K562 (cell line): Measurements from ENCODE around the gene ANO2. TPM values are rescaled to one million over a fixed set of nuclear protein-coding genes. Genes with fewer than 3 reads are reported as not detected.

Experiments used
- ATAC-seq: fragments of 200-7000 bp; cut with Tn5 transposase; 3 replicates; pipeline ENCODE4 v1.9.1; 2020; ENCODE audit warnings: moderate library complexity
- BruUV-seq: library from RNA; stranded (reverse); fragments of 400-500 nt; replicated peaks from 2 replicates; lab custom pipeline; 2021; lab: Mats Ljungman, UMichigan
- CTCF ChIA-PET: fragments of 300-600 bp; formaldehyde crosslinking; extraction: SDS; loops from one replicate; lab custom pipeline; 2021; ENCODE audit warnings: low intra/inter-chr PET ratio; lab: Yijun Ruan, JAX
- POLR2A ChIA-PET: fragments of 300-600, 350-650 bp; sonication (Branson Sonifier 250); formaldehyde crosslinking; extraction: SDS; loops from one replicate; lab custom pipeline; 2021; ENCODE audit warnings: antibody characterized with exemption, inconsistent platforms; lab: Yijun Ruan, JAX
- DNase-seq, 4 experiments: peaks; one replicate each; pipeline versions ENCODE4 v3.0.0 to v3.0.0-alpha.2; 2011 to 2018; ENCODE audit warnings: low spot score in 3 of 4, mixed read lengths in 3 of 4; ENCODE audit errors: extremely low read depth in 1 of 4
- FAIRE-seq: peaks from 2 replicates; lab custom pipeline; 2011; peaks lifted over from hg19 to GRCh38; lab: Jason Lieb, UNC
- H2AFZ ChIP-seq: 2 replicates; pipeline ENCODE4 v1.6.0; 2011; ENCODE audit warnings: low read depth, low read length, control low read depth, inconsistent platforms
- H3K27ac ChIP-seq: fragments of 200-600 bp; 3 replicates; pipeline ENCODE4 v1.8.0; 2011; ENCODE audit warnings: low read depth, mild to moderate bottlenecking, control low read depth, inconsistent platforms, low read length, moderate library complexity, mixed read lengths; ENCODE audit errors: extremely low read depth
- H3K27me3 ChIP-seq, 2 experiments: fragments of 300-600 bp in 1 of 2; 2 replicates in 1 of 2; 3 replicates in 1 of 2; pipeline versions ENCODE4 v1.6.0 to v1.8.0; 2011; ENCODE audit warnings: inconsistent platforms in 2 of 2, low read length in 2 of 2, mild to moderate bottlenecking in 1 of 2, mixed read lengths in 1 of 2, moderate library complexity in 1 of 2; ENCODE audit not compliant: control insufficient read depth in 2 of 2, insufficient read depth in 2 of 2
- H3K36me3 ChIP-seq: fragments of 300-600 bp; 3 replicates; pipeline ENCODE4 v1.8.0; 2011; ENCODE audit warnings: mild to moderate bottlenecking, low read length, inconsistent platforms; ENCODE audit not compliant: control insufficient read depth, insufficient read depth
- H3K4me1 ChIP-seq, 2 experiments: fragments of 200-600 bp in 1 of 2; replicated peaks in 1 of 2; 2 replicates in 1 of 2; 3 replicates in 1 of 2; pipeline versions ENCODE4 v1.5.1 to v1.8.0; 2011; ENCODE audit warnings: inconsistent platforms in 2 of 2, low read length in 2 of 2, mild to moderate bottlenecking in 1 of 2, mixed read lengths in 1 of 2, moderate library complexity in 1 of 2; ENCODE audit not compliant: control insufficient read depth in 2 of 2, insufficient read depth in 2 of 2
- H3K4me2 ChIP-seq: 2 replicates; pipeline ENCODE4 v1.6.1; 2011; ENCODE audit warnings: low read length, control low read depth, inconsistent platforms, mixed read lengths; ENCODE audit not compliant: insufficient read depth
- H3K4me3 ChIP-seq: fragments of 200-600 bp; sonication (generic), shearing (Covaris generic); 2 replicates; pipeline ENCODE4 v1.5.1; 2016; ENCODE audit warnings: control low read depth, inconsistent platforms
- H3K79me2 ChIP-seq: fragments of 200-600 bp; 3 replicates; pipeline ENCODE4 v1.8.0; 2011; ENCODE audit warnings: low read length, inconsistent platforms; ENCODE audit not compliant: control insufficient read depth, insufficient read depth
- H3K9ac ChIP-seq, 2 experiments: 2 replicates each; pipeline versions ENCODE4 v1.6.0 to v1.6.1; 2011; ENCODE audit warnings: low read depth in 2 of 2, low read length in 2 of 2, control low read depth in 1 of 2, inconsistent platforms in 1 of 2, mild to moderate bottlenecking in 1 of 2, mixed read lengths in 1 of 2; ENCODE audit not compliant: insufficient read depth in 1 of 2
- H3K9me1 ChIP-seq: one replicate; pipeline ENCODE4 v1.6.0; 2011; ENCODE audit warnings: inconsistent platforms, mild to moderate bottlenecking, low read length, moderate library complexity; ENCODE audit not compliant: control insufficient read depth, insufficient read depth
- H3K9me3 ChIP-seq: replicated peaks from 2 replicates; pipeline ENCODE4 v1.5.1; 2011; ENCODE audit warnings: low read depth, low read length, inconsistent platforms; ENCODE audit not compliant: control insufficient read depth, insufficient read depth
- H4K20me1 ChIP-seq: replicated peaks from 2 replicates; pipeline ENCODE4 v1.6.1; 2011; ENCODE audit warnings: low read length, inconsistent platforms, mixed read lengths; ENCODE audit not compliant: control insufficient read depth, insufficient read depth
- ADNP ChIP-seq: fragments of 200-800 bp; sonication (Bioruptor generic); IDR thresholded peaks from 2 replicates; pipeline ENCODE4 v1.6.1; 2016; ENCODE audit warnings: missing genetic modification characterization, missing compliant biosample characterization
- AFF1 ChIP-seq, 2 experiments: fragments of 450-650 bp; IDR thresholded peaks; 2 replicates each; pipeline ENCODE4 v1.6.1; 2018; ENCODE audit warnings: mild to moderate bottlenecking in 2 of 2, low read depth in 1 of 2; ENCODE audit not compliant: partially characterized antibody in 2 of 2
- EZH2 ChIP-seq: IDR thresholded peaks from 2 replicates; pipeline ENCODE4 v1.6.1; 2012; ENCODE audit warnings: low read depth, mild to moderate bottlenecking, inconsistent platforms, low read length, borderline replicate concordance
- NKRF ChIP-seq: fragments of 450-650 bp; IDR thresholded peaks from 2 replicates; pipeline ENCODE4 v1.6.1; 2016; ENCODE audit warnings: borderline replicate concordance
- ZNF655 ChIP-seq: fragments of 250-450 bp; sonication (Bioruptor Pico); IDR thresholded peaks from 2 replicates; pipeline ENCODE4 v1.5.0; 2021
- WGBS: fragments of 100-300 bp; shearing (Covaris generic); methylation state at CpG from one replicate; pipeline ENCODE4 v1.1.6; 2016; ENCODE audit warnings: low coverage, mixed read lengths; ENCODE audit not compliant: insufficient coverage; ENCODE audit errors: missing lambda C conversion rate; 5-methylcytosine and 5-hydroxymethylcytosine counted together
- in situ Hi-C: fragments of 300-500 bp; cut with MboI; formaldehyde crosslinking; loops from 4 replicates; pipeline ENCODE4 v1.15.0; 2018; ENCODE audit warnings: inconsistent platforms, mixed read lengths
- intact Hi-C: fragments of 100-400 bp; cut with micrococcal nuclease; formaldehyde crosslinking; loops from 2 replicates; pipeline ENCODE4 v1.14.2; 2022
- polyA plus RNA-seq, 8 experiments: library from polyadenylated mRNA; depleted of rRNA in 4 of 8; stranded (reverse) in 5 of 8; unstranded in 3 of 8; fragments of >200 nt; fragmentation: Nextera tagmentation in 2 of 8; fragmentation: Illumina TruSeq in 1 of 8; extraction: Ambion mirVana in 2 of 8; extraction: Trizol in 1 of 8; gene quantifications; 2 replicates each; pipeline versions ENCODE4 v1.2.1 to v1.2.3, GENCODE V29; 2011 to 2014; ENCODE audit warnings: inconsistent platforms in 1 of 8, missing spikeins in 1 of 8
- total RNA-seq, 7 experiments: library from RNA; depleted of rRNA in 6 of 7; stranded (reverse); fragments of >200 nt in 6 of 7; fragmentation: Illumina TruSeq in 2 of 7; extraction: Trizol in 2 of 7; gene quantifications; 2 replicates each; pipeline versions ENCODE4 v1.2.1 to v1.2.3, GENCODE V29; 2011 to 2021; ENCODE audit warnings: low replicate concordance in 1 of 7

ANO2 gene
- total and polyA plus RNA-seq, 9 of the 15 experiments (the other 6 are each of a cell fraction or from before 2014, with no cell fraction given): 0.64 TPM; not detected in 8

GRCh38 chr12:5562581-5562980, 382.5 kb downstream of the ANO2 start:
- POLR2A ChIA-PET: no interaction called here
- DNase-seq (no peak), ATAC-seq (no peak), FAIRE-seq (no peak)
- CTCF ChIA-PET: no interaction called here
- Histone ChIP-seq H3K9ac (no peak overlapping the region), H3K27me3 (peaks cover 0 to 46% of the 10 kb centered on the region in 2 experiments; a peak in 3 of 5 replicates), H3K27ac (no peak overlapping the region), H3K9me3 (no peaks in the 10 kb centered on the region), H3K36me3 (no peaks in the 10 kb centered on the region), H3K4me1 (no peaks in the 10 kb centered on the region), H2AFZ (no peak overlapping the region), H4K20me1 (no peaks in the 10 kb centered on the region; the same call in 1 of the 2 replicates), H3K9me1 (no peaks in the 10 kb centered on the region), H3K4me2 (no peak overlapping the region), H3K79me2 (no peaks in the 10 kb centered on the region), H3K4me3 (no peak overlapping the region)
- 0% methylated on average over 3 of the region's 3 CpGs for WGBS
- in situ Hi-C loops (no loop called here), intact Hi-C loops (no loop called here)
- no TSS peak for BruUV-seq
- no peak for TF ChIP-seq ZNF655 (CRISPR knock-in tag)
- TF ChIP-seq EZH2: no peak
- no peak for TF ChIP-seq NKRF
- TF ChIP-seq AFF1 (IDR thresholded peaks at IDR 0.05; ENCODE audit: low read depth in 1 of 2, partially characterized antibody in 2 of 2): no peak
- TF ChIP-seq ADNP (tag): no peak
